GM18507 (cell line): Measurements from ENCODE around the gene ZFP36L1.
"Not testable (repeated sequence)": the region's sequence is repeated elsewhere in the genome, so short reads cannot be mapped to it uniquely, and the experiment has no call there.

Experiments
- DNase-seq: peaks from one replicate; pipeline ENCODE4 v3.0.0; 2011; ENCODE audit warnings: low read depth; ENCODE audit not compliant: insufficient read length; ENCODE audit errors: extremely low spot score
- FAIRE-seq: peaks from 2 replicates; lab custom pipeline; 2011; peaks lifted over from hg19 to GRCh38; lab: Jason Lieb, UNC

ZFP36L1 gene

DNA sequence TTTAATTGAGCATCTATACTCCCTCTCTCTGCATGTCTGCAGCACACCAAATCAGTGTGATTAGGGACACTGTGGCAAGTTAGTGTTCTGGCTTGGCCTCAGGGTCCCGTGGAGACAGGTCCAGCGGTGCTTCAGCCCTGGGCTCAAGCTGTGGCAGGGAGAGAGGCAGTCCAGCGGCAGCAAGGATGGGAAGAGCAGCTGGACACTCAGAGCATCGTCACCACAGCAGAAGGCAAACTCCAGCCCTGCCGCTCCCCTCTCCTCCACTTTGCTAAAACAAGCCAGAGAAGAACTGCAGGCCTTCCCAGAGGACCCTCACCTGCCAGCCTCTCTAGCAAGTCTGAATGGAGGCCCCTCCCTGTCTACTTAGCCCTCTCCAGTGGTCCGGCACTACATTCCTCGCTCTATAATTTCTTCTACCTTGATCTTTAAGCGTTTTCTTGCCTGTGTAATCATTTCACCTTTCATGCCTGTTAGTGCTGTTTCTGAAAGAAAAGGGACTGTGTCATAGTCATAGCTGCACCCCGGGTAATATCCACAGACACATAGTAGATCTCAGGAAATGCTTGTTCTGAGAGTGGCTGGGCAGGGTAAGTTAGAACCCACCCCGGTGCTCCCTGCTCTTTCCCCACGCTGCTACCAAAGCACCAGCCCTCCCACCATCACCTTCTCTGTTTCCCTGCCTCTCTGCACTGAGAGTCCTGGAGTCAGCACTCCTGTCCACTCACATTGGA, 22.1 kb downstream of the ZFP36L1 start:
- FAIRE-seq (no peak), DNase-seq (no peak)

DNA sequence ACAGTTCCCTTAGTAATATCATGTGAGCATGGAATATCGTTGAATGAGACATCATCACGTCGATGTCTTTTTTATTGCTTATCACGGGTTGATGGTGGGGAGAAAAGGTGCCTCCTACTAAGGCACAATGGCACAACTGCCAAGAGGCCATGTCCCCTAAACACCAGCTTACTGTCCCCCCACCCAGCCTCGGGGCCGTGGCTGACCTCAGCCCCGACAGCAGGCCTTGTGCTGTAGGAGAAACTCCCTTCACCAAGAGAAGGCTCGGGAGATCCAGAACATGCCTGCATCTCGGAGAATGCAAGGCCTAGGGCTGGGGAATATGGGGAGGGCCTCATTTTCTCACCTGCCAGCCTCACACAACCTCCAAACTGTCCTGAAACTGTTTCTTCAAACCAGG, 22.8 kb downstream of the ZFP36L1 start:
- no peak for DNase-seq
- no peak for FAIRE-seq

GRCh38 chr14:68768316-68768715, 24.6 kb downstream of the ZFP36L1 start:
- FAIRE-seq: no peak
- DNase-seq: no peak

- FAIRE-seq (no peak), DNase-seq (no peak)
Observed at GRCh38 chr14:68767248-68767645, 25.6 kb downstream of the ZFP36L1 start.

GRCh38 chr14:68766299-68767247, 26.3 kb downstream of the ZFP36L1 start:
- FAIRE-seq: no peak
- no peak for DNase-seq

- FAIRE-seq, DNase-seq: not testable (repeated sequence)
Observed at GRCh38 chr14:68763843-68764242, 29.0 kb downstream of the ZFP36L1 start.

DNA sequence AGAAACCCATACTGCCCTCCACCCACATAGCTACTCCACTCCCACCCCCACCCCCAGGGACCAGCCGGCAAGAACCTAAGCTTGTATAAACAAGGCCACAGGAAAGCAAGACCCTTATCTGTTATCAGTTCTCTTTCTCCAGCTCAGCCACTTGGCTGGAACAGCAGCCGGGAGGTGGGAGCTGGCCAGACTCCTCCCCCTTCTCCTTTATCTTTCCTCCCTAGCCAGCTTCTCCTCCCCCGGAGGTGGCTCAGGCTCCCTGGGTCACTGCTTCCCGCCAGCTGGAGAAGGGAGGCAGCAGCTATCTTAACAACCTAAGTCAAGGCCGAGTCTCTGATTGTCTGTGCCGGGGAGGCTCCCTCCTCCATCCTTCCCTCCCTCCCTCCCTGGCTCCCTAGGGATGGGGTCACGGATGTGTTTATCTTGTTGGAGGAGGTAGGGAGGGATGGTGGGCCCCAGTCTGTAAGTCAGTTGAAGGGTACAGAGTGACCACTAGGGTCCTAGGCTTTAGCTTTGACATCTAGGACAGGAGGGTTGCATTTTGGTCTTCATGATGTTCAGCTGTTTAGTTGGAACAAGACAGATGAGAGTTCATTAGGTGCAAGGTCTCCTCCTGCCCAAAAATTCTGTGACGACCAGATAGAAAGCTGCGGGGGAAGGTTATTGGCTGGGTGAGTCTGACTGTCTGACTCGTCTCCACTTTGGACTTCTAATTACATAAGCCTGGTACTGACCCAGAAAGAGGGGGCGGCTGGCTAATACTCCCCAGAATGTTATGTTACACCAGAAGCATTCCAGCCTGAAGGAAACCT, 29.7 kb downstream of the ZFP36L1 start:
- FAIRE-seq (no peak), DNase-seq (no peak)

DNA sequence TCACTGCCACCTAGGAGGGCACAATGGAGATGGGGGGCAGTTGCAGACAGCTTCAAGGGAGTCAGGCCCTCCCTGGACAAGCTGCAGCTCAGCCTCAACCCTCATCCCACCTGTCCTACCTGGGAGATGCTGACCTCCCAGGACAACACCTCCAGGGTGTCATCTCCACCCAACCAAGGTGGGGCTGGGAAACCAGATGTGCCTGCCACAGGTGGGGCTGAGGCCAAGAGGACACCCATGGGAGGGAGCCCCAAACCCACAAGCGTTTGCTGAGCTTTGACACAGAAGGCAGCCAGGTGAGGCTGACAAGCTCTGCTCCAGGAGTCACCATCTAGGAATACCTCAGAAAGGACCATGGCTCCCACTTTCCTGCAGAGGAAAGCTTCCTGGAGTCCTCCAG, 31.5 kb downstream of the ZFP36L1 start:
- no peak for FAIRE-seq
- no peak for DNase-seq

GRCh38 chr14:68760761-68761160, 32.1 kb downstream of the ZFP36L1 start:
- DNase-seq (no peak), FAIRE-seq (no peak)

- FAIRE-seq (no peak), DNase-seq (no peak)
Observed at GRCh38 chr14:68759937-68760336, 32.9 kb downstream of the ZFP36L1 start.

DNA sequence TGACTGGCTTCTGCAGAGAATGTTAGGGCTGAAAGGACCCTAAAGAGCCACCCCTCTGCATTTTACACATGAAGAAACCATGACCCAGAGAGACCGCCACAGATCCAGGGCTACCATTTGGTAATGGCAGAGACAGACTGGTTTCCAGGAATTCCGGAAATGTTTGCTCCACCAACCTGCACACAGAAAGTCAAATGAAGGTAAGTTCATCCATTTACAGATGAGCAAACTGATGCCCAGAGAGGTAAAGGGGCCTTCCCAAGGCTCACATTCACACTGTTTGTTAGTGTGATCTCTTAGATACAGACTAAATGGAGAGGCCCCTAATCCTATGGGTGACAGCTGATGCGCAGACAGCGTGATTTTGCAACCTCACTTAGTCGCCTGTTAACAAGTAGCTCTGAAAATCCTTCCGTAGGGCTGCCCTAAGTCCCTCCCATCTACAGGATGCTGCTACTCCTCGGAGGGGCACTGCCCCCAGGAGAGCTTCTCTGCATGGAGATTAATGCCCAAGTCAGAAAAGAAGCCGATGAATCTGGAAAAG, 33.8 kb downstream of the ZFP36L1 start:
- FAIRE-seq: no peak
- no peak for DNase-seq

DNA sequence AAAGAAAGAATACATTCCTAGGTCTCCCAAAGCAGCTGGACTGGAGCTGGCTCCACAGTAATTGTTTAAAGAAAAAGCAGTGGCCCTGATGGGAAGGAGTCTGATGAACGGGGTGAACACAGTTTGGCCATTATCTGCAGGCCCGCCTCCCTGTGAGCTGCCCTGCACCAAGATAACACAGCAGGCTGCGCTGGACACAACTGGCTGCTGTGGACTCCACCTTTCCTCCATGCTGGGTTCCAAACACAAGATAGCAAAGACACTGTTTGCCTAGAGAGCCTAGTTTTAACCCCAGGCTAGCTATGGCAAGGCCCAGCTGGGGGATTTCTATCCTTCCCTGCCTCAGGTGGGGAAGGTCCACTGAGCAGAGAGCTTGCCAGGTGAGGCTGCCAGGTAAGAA, 34.6 kb downstream of the ZFP36L1 start:
- DNase-seq: no peak
- no peak for FAIRE-seq

DNA sequence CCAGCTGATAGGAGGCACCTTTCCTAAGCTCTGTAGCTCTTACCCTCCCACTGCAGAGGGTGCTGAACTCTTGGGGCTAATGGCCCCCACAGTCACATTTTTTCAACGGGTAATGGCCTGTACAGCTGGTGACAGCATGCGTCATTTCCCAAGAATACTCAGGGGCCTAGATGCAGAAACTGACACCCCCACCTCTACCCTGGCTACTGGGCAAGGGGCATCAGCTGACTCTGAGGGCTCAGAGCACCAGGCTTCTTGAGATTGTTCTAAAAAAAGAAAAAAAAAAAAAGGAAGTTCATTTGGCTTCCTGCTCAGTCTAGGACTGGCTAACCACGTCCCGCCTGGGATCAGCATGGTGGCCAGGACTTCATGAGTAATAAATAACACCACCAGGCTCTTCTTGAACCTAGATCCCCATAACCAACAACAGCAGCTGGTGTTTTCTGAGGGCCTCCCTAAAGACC, 35.2 kb downstream of the ZFP36L1 start:
- no peak for DNase-seq
- FAIRE-seq: no peak

DNA sequence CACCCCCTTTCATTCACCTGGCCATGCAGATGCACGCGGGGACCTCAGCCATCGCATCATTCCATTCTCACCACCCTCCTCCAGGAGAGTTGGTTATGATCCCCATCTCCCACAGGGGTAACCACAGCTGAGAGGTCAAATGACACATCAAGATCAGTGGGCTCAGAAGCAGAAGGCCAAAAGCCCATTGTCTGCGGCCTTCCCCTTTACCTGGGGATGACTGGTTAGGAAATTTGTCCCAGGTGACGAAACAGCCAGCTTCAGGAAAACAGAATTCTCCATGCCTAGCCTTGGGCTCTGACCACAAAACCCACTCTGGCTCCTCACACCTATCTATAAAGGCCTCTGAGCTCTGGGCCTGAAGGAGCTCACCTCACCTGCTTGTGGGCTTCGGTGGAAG, 36.1 kb downstream of the ZFP36L1 start:
- FAIRE-seq: no peak

DNA sequence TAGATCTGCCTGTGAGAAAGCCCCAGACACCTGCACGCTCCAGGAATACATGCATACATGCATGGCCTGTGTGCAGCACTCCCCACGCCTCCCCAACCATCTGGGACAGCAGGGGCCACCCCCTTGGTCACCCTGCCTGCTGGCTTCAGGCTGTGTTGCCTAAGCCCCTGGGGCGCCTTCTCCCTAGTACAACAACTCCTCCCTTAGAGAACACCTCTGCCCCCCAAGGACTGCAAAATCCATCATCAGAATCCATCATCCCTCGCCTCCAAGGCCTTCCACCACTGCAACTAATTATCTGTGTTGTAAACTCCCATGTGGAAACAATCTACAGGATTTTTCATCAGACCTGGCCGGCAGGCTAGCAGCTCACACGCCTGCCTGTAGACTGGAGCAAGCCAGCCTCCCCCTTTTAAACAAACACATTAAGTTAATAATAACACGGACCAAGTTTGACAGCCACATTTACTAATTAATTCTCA, 36.8 kb downstream of the ZFP36L1 start:
- FAIRE-seq: no peak

More for the DNA sequence above, 36.1 kb downstream of the ZFP36L1 start:
- DNase-seq: no peak

DNA sequence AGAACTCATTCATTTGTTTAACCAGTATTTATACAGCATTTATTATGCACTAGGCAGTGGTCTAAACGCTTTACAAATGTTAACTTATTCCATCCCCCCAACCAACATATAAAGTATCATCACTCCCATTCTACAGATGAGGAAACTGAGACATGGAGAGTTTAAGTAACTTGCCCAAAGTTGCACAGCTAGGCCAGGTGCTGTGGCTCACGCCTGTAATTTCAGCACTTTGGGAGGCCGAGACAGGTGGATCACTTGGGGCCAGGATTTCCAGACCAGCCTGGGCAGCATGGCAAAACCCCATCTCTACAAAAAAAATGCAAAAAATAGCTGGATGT, 37.9 kb downstream of the ZFP36L1 start:
- no peak for FAIRE-seq
- DNase-seq: no peak

More for the DNA sequence above, 36.8 kb downstream of the ZFP36L1 start:
- DNase-seq: no peak

- no peak for DNase-seq
- no peak for FAIRE-seq
Observed at GRCh38 chr14:68753690-68754089, 39.2 kb downstream of the ZFP36L1 start.

GRCh38 chr14:68752271-68753006, 40.4 kb downstream of the ZFP36L1 start:
- no peak for DNase-seq

More at GRCh38 chr14:68752271-68753006, 40.4 kb downstream of the ZFP36L1 start:
- FAIRE-seq: no peak
